ENCODE results near the gene TCERG1L.

The TCERG1L gene

GRCh38 chr10:131224106-131224505 lies 87.4 kb downstream of the TCERG1L start:
- no peak for TF ChIP-seq CTCF (IDR thresholded peaks at IDR 0.05; ENCODE audit: low read depth, low read length)
- no peak for DNase-seq (ENCODE audit: low read depth in 2 of 2)
- H3K4me3 ChIP-seq (replicated peaks in 1 of 2; ENCODE audit: low read depth in 2 of 2, low read length in 2 of 2) = no peak overlapping the region

GRCh38 chr10:131223422-131223821 lies 88.1 kb downstream of the TCERG1L start:
- no peak for TF ChIP-seq CTCF (IDR thresholded peaks at IDR 0.05; ENCODE audit: low read depth, low read length)
- no peak for DNase-seq (ENCODE audit: low read depth in 2 of 2)
- H3K4me3 ChIP-seq (replicated peaks in 1 of 2; ENCODE audit: low read depth in 2 of 2, low read length in 2 of 2) = no peak overlapping the region

- no peak overlapping the region for H3K4me3 ChIP-seq (replicated peaks in 1 of 2; ENCODE audit: low read depth in 2 of 2, low read length in 2 of 2)
- no peak for TF ChIP-seq CTCF (IDR thresholded peaks at IDR 0.05; ENCODE audit: low read depth, low read length)
- no peak for DNase-seq (ENCODE audit: low read depth in 2 of 2)
Measured at GRCh38 chr10:131222986-131223385, 88.5 kb downstream of the TCERG1L start.

GRCh38 chr10:131221632-131222277 lies 89.8 kb downstream of the TCERG1L start:
- no peak for TF ChIP-seq CTCF (IDR thresholded peaks at IDR 0.05; ENCODE audit: low read depth, low read length)
- H3K4me3 ChIP-seq (replicated peaks in 1 of 2; ENCODE audit: low read depth in 2 of 2, low read length in 2 of 2) = no peak overlapping the region
- no peak for DNase-seq (ENCODE audit: low read depth in 2 of 2)

GRCh38 chr10:131220601-131221171 lies 90.8 kb downstream of the TCERG1L start:
- H3K4me3 ChIP-seq (replicated peaks in 1 of 2; ENCODE audit: low read depth in 2 of 2, low read length in 2 of 2) = no peak overlapping the region
- TF ChIP-seq CTCF (IDR thresholded peaks at IDR 0.05; ENCODE audit: low read depth, low read length) = no peak

GRCh38 chr10:131219955-131220489 lies 91.5 kb downstream of the TCERG1L start:
- no peak for DNase-seq (ENCODE audit: low read depth in 2 of 2)
- H3K4me3 ChIP-seq (replicated peaks in 1 of 2; ENCODE audit: low read depth in 2 of 2, low read length in 2 of 2) = no peak overlapping the region
- no peak for TF ChIP-seq CTCF (IDR thresholded peaks at IDR 0.05; ENCODE audit: low read depth, low read length)

More at GRCh38 chr10:131220601-131221171, 90.8 kb downstream of the TCERG1L start:
- DNase-seq (ENCODE audit: low read depth in 2 of 2) = no peak
